Body of pancreas (tissue), 4 donors: Measurements from ENCODE around the gene RPUSD1.

Experiments
- POLR2A ChIP-seq, 3 donors: fragments of 450-650 bp; IDR thresholded peaks; one replicate each; pipeline ENCODE4 v1.6.1; 2016; ENCODE audit warnings: antibody characterized with exemption in 3 of 3, mild to moderate bottlenecking in 2 of 3
- TF ChIP-seq, protein P1 (sequence below), 7 experiments: fragments of 450-650 bp in 4 of 7; fragments of 200-600 bp in 3 of 7; sonication (generic) in 3 of 7; IDR thresholded peaks; one replicate each; pipeline ENCODE4 v1.5.1; 2016 to 2019; ENCODE audit warnings: antibody characterized with exemption in 7 of 7

DNA sequence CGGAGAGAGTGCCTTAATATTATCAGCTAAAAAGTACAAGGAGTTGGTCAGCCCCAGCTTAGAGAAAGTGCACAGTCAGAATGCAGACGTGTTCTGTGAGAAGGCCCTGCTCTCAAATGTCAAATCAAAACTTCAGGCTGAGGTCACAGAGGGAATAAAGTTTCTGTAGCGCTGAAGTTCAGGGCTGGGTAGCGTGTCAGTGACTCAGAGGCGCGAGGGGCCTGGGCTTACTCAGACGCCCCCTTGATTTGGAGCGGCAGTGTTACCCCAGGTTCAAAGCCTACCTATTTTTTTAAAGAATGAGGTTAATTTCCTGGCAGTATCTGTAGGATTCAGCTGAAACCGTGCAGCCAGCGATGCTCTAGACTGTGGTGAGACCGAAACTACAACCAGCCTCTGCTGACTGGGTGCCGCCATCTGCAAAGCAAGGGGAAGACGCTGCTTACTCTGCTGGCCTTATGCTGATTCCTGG, 52.2 kb downstream of the RPUSD1 start:
- TF ChIP-seq, protein P1, sequence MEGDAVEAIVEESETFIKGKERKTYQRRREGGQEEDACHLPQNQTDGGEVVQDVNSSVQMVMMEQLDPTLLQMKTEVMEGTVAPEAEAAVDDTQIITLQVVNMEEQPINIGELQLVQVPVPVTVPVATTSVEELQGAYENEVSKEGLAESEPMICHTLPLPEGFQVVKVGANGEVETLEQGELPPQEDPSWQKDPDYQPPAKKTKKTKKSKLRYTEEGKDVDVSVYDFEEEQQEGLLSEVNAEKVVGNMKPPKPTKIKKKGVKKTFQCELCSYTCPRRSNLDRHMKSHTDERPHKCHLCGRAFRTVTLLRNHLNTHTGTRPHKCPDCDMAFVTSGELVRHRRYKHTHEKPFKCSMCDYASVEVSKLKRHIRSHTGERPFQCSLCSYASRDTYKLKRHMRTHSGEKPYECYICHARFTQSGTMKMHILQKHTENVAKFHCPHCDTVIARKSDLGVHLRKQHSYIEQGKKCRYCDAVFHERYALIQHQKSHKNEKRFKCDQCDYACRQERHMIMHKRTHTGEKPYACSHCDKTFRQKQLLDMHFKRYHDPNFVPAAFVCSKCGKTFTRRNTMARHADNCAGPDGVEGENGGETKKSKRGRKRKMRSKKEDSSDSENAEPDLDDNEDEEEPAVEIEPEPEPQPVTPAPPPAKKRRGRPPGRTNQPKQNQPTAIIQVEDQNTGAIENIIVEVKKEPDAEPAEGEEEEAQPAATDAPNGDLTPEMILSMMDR (IDR thresholded peaks at IDR 0.05) = no peak
- no peak for TF ChIP-seq POLR2A (IDR thresholded peaks at IDR 0.05)
